Activated CD4-positive, alpha-beta T cell treated with anti-CD3 and anti-CD28 coated beads, Interleukin-2, amount 50 U/mL, for 1 hour (primary cell): ENCODE data around the gene PPL.
"Not testable (repeated sequence)": the region's sequence is repeated elsewhere in the genome, so short reads cannot be mapped to it uniquely, and the experiment has no call there.

Experiments
- DNase-seq: peaks from one replicate; pipeline ENCODE4 v3.0.0-alpha.2; 2020

PPL gene

DNA sequence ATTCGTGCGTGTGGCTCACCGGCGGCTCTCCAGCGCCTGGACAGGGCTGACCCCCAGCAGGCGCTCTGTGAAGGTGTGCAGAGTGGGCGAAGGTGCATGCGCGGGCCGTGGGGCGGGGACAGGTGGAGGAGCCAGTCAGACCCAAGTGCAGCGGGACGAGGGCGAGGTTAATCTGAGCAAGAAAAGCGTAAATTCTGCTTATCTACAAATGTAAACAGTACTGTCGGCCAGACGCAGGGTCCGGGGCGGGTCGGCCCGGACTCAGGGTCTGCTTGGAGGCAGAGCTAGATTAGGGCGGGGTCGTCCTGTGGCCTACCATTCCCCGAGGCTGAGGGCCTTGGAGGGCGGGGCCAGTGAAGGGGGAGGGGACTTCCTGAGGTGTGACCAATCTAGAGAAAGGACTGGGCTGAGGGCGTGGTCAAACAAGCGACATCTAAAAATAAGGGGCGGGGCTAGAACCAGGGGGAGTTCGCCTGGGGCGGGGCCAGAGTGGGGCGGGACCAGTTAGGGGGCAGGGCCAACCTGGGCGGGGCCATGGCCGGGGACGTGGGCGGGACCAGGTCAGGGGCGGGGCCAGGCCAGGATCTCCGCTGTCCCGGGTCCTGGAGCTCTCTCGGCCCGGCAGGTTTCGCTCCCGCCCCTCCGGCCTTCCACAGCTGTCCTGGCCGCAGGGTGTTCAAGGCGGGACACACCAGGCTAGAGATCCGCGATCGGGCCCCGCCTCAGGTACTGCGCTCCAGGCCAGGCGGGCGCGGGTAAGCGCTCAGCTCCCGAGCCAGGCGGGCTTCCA lies 21.0 kb upstream of the PPL start, which contains the start of gene SEC14L5:
SEC14L5 (plus strand) TSS at position 611 of the 790 bp plus-strand sequence. CDS start 994 bp downstream, outside the sequence.
- peak; percentile 92 for DNase-seq

DNA sequence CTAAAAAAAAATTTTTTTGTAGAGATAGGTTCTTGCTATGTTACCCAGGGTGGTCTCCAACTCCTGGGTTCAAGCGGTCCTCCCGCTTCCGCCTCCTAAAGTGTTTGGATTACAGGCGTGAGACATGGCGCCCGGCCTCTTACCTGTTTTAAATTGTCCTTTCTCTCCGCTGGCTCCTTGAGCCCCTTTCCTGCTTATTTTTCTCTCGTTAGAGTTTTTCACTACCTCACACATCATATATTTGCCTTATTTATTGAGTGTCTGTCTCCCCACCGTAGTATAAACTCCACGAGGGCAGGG lies 20.4 kb upstream of the PPL start:
- no peak for DNase-seq

- no peak for DNase-seq
These were observed 17.8 kb upstream of the PPL start for GRCh38 chr16:4954714-4955113.

DNA sequence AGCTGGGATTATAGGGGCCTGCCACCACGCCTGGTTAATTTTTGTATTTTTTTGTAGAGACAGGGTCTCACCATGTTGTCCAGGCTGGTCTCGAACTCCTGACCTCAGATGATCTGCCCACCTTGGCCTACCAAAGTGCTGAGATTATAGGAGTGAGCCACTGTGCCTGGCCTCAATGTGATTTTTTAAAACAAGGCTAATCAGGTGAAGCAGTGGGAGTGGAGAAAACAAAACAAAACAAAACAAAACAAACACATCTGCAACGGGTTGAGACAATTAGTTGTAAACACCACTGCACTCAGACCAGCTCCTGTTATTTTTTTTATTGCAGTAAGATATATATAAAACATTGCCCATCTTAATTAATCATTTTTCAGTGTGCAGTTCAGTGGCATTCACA lies 14.6 kb upstream of the PPL start:
- not testable (repeated sequence) for DNase-seq

- no peak for DNase-seq
These were observed 13.0 kb upstream of the PPL start for GRCh38 chr16:4949986-4950385.

DNA sequence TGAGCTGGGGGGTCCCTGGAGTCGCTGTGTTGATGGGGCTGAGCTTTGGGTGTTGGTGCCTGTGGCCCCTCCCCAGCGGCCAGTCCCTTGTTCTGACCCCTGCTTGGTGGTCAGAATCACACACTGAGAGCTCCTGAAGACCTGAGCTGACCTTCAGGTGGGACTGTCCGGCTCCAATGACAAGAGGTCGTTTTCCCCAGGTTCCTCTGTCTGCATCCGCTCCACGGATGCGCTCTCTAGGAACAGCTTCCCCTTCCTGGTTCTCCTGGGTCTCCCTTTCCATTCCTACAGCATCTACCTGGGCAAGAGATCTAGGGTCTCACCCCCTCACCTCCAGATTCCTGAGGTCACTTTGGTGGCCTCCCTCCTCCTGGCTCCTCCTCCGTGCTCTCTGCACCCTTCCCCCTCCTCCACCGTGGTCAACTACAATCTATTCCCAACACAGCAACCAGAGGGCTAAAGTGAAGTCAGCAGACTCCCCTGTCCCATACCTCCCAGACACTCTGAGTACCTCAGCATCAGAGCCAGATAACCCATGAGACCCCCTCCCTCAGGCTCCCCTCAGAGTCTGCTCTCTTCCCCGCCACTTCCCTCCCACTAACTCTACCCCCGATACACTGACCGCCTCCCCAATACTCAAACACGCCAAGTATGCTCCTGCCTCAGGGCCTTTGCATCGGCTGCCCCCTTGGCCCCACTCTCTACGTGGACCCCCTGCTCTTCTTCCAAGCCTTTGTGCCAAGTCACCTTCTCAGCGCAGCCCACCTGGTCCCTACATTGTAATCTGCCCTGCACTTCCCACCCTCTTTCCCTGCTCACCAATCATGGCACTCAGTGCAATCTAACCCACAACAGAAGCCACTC lies 12.2 kb upstream of the PPL start:
- no peak for DNase-seq

- DNase-seq = no peak
These were observed 11.0 kb upstream of the PPL start for GRCh38 chr16:4947722-4948503.

- DNase-seq = no peak
These were observed 10.0 kb upstream of the PPL start for GRCh38 chr16:4946917-4947316.

DNA sequence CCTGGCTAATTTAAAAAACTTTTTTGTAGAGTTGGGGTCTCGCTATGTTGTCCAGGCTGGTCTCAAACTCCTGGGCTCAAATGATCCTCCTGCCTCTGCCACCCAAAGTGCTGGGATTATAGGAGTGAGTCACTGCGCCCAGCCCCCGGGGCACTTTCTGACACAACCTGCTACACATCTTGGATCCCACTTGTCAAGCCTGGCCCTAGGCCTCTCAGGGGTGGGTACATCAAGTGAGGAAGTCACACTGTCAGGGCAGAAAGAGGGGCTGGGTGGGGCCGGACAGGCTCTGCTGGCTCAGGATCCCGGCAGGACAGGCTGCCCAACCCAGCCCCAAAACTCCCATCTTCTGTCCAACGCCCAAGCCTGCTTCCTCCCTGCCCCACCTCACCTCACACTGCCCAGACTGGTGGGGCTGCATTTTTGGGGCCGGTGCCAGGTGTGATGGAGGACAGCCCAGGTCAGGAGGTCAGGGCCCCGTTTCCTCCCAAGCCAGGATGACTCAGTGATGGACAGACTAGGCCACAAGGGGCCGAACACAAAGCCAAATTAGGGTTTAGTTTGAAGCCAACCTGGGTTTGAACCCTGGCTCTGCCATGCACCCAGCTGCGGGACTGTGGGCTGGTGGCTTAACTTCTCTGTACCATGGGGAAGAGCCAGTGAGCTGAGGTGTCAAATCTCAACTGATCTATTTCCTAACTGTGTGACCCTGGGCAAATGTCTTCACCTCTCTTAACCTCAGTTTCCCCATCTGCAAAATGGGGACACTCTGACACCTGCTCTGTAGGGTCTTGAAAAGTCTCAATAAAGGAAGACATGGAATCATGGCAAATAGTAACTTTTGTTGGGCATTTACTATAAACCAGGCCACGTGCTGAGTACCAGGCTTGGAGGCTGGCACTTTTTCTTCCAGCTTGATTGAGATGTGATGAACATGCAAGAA lies 8.9 kb upstream of the PPL start:
- DNase-seq = no peak

GRCh38 chr16:4944333-4945281 lies 7.7 kb upstream of the PPL start:
- DNase-seq = no peak

DNA sequence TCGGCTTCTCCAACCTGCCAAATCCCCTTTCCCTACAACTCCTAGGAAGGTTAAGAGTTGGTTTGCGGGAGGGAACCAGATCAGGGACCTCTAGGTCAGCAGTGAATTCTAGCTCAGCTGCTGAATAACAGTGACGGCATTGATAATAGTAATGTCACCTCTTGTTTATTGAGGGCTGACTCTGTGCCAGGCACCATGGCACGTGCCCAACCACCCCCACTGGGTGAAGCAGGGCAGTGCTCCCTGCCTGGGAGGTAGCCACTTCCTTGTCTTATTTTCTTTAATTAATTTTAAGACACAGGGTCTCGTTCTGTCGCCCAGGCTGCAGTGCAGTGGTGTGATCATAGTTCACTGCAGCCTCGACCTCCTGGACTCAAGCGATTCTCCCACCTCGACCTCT lies 5.5 kb upstream of the PPL start:
- DNase-seq = no peak

- DNase-seq = no peak
These were observed 3.8 kb upstream of the PPL start for GRCh38 chr16:4940719-4941118.

GRCh38 chr16:4938683-4939030 lies 1.7 kb upstream of the PPL start:
- DNase-seq = no peak

DNA sequence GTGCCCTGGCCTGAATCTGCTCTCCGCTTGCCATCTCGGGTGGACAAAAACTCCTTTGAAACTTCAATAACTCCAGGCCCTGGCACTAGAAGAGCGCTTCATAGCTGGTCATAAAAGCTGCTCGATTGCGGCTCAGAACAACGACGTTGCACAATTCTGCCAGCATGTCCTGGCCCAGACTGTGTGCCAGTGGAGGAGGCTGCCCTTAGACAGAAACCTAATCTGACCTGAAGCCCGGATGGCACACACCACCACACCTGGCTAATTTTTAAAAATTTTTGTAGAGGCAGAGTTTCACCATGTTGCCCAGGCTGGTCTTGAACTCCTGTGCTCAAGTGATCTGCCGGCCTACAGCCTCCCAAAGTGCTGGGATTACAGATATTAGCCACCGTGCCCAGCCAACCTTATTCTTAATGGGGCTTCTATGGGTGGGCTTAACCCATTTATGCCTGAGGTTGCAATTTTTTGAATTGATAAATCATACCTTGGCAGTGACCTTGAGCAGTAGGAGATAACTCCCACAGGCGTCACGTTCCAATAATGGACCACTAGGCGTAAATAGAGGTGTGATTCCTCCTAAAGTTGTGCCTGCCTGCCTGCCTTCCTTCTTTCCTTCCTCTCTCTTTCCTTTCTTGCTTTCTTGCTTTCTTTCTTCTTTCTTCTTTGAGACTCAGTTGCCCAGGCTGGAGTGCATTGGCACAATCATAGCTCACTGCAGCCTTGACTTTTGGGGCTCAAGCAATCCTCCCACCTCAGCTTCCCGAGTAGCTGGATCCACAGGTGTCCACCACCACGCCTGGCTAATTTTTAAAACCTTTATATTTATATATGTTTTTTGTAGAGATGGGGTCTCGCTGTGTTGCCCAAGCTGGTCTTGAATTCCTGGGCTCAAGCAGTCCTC lies 1.1 kb upstream of the PPL start:
- DNase-seq = no peak

- DNase-seq = no peak
These were observed 562 bp downstream of the PPL start for GRCh38 chr16:4936181-4936990.

DNA sequence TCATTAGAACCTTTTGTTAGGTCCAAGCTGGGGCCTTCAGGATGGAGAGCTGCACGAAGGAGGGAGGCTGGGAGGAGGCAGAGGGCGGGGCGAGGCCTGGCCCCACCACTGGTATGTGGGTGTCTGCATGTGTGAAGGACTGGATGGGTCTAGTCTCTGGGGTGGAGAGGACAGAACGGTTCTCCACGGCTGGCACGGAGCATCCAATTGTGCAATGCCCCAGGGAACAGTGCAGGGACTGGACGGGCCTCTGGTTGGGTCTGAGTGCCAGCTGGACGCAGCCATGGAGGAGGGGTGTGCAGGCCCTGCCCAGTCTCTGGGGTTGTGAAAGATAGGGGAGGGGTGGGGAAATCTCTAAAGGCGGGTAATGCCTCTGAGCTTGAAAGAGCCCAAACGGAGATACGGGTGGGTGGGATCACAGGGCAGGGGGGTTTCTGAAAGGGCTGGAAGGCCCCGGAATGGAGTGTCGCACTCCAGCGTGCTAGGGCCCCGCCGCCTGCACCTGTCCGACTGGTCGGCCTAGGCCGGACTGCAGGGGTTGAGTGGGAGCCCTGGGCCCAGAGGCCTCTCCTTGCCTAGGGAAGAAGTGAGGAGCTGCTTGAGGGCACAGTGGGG lies 1.6 kb downstream of the PPL start:
- no peak for DNase-seq

GRCh38 chr16:4934591-4934990 lies 2.4 kb downstream of the PPL start:
- no peak for DNase-seq

DNA sequence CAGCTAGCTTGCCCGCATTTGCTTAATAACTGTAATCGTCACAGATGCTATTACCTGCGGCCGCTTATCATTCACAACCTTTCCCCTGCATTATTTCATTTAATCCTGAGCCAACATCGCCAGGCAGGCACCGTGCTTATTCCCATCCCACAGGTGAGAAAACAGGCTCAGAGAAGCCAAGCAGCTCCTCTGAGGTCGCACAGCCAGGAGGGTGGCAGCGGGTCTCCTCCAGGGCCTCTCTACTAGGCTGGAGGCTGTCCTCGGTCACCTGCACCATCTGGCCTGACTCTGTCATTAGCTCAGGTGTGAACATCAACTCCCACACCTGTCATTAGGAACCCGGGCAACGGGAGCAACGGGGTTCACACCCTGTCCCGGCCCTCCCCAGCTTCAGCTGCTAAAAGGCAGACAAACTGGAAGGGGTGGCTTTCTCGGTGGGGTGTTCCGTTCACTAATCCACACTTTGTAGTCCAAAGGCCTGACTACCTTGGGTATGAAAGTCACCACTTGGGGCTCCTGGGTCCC lies 3.0 kb downstream of the PPL start:
- DNase-seq = no peak

DNA sequence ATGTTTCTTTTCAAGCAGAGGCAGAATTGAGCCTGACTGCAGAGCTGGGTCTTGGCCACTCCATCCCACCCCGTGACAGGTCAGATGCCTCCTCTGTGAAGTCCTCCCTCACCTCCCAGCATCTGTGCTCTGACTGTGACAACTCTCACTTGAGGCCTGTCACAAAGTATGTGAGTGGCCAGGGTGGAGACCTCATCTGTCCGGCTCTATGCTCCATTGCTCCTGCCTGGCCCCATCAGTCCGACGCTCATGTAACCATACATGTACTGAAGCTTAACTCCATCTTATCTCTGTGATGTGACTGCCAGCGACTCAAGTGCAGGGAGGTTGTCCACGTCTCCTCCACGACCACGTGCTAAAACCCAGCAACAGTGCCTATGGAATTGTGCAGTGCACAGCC lies 3.5 kb downstream of the PPL start:
- no peak for DNase-seq
